Esophagus muscularis mucosa (tissue), 4 donors: ENCODE data around the gene GRID1. TPM values are rescaled to one million over a fixed set of nuclear protein-coding genes. Genes with fewer than 3 reads are reported as not detected.

Source experiments
- DNase-seq: peaks from one replicate; pipeline ENCODE4 v3.0.0-alpha.2; 2017; ENCODE audit errors: extremely low spot score
- H3K27ac ChIP-seq, 4 donors: fragments of 200-600 bp; sonication (generic); replicated peaks in 1 of 4; 1 replicate in 3 of 4; 2 replicates in 1 of 4; pipeline ENCODE4 v1.5.1; 2016 to 2019; ENCODE audit warnings: mild to moderate bottlenecking in 1 of 4
- H3K27me3 ChIP-seq, 4 donors: fragments of 200-600 bp; sonication (generic); one replicate each; pipeline versions ENCODE4 v1.5.1 to v1.6.0; 2016 to 2019
- H3K36me3 ChIP-seq, 4 donors: fragments of 200-600 bp; sonication (generic); one replicate each; pipeline ENCODE4 v1.5.1; 2016 to 2019
- H3K4me1 ChIP-seq, 4 donors: fragments of 200-600 bp; sonication (generic); one replicate each; pipeline ENCODE4 v1.5.1; 2016 to 2019
- H3K4me3 ChIP-seq, 4 donors: fragments of 200-600 bp; sonication (generic); 1 replicate in 2 of 4; 2 replicates in 2 of 4; pipeline ENCODE4 v1.5.1; 2016 to 2019; ENCODE audit warnings: mild to moderate bottlenecking in 4 of 4, moderate library complexity in 1 of 4
- H3K9me3 ChIP-seq, 4 donors: fragments of 200-600 bp; sonication (generic); 1 replicate in 3 of 4; 2 replicates in 1 of 4; pipeline ENCODE4 v1.5.1; 2016 to 2019
- EP300 ChIP-seq: sonication (generic); formaldehyde crosslinking; IDR thresholded peaks from one replicate; pipeline ENCODE4 v1.6.1; 2017; ENCODE audit warnings: antibody characterized with exemption
- POLR2A ChIP-seq: fragments of 450-650 bp; IDR thresholded peaks from one replicate; pipeline ENCODE4 v1.6.1; 2017; ENCODE audit warnings: antibody characterized with exemption, moderate library complexity, mild to moderate bottlenecking, low read depth
- POLR2AphosphoS5 ChIP-seq, 2 donors: sonication (generic); formaldehyde crosslinking; IDR thresholded peaks; one replicate each; pipeline ENCODE4 v1.6.1; 2017; ENCODE audit warnings: antibody characterized with exemption in 2 of 2
- WGBS: methylation state at CpG from one replicate; pipeline ENCODE4 v1.1.5; 2018; 5-methylcytosine and 5-hydroxymethylcytosine counted together
- intact Hi-C: fragments of 100-400 bp; cut with DNase I; formaldehyde crosslinking; loops from one replicate; pipeline ENCODE4 v1.15.1; 2023
- total RNA-seq, 4 donors: library from RNA; depleted of rRNA; stranded (reverse); fragments of >200 nt; gene quantifications; one replicate each; pipeline versions ENCODE4 v1.1.0 to v1.2.1, GENCODE V29; 2016
- TF ChIP-seq, protein P1 (sequence below), 3 experiments: fragments of 200-600 bp in 2 of 3; fragments of 450-650 bp in 1 of 3; sonication (generic) in 2 of 3; IDR thresholded peaks; one replicate each; pipeline ENCODE4 v1.5.1; 2017 to 2019; ENCODE audit warnings: antibody characterized with exemption in 3 of 3, mild to moderate bottlenecking in 2 of 3, moderate library complexity in 1 of 3

GRID1 gene
- total RNA-seq, 4 donors from 2014 or later: under 0.01 to 1.3 (median 1.1) TPM

- H3K27ac ChIP-seq: no peak overlapping the region
- no peaks in the 10 kb centered on the region for H3K9me3 ChIP-seq
- intact Hi-C loops: no loop called here
- peaks cover 0 to 5% (median 0%) of the 10 kb centered on the region in 4 donors for H3K4me1 ChIP-seq
- H3K36me3 ChIP-seq: no peaks in the 10 kb centered on the region
- H3K4me3 ChIP-seq: no peak overlapping the region
- no peaks in the 10 kb centered on the region for H3K27me3 ChIP-seq
- DNase-seq: no peak
- no peak for TF ChIP-seq POLR2AphosphoS5 (IDR thresholded peaks at IDR 0.05)
- TF ChIP-seq POLR2A: no peak
- TF ChIP-seq, protein P1, sequence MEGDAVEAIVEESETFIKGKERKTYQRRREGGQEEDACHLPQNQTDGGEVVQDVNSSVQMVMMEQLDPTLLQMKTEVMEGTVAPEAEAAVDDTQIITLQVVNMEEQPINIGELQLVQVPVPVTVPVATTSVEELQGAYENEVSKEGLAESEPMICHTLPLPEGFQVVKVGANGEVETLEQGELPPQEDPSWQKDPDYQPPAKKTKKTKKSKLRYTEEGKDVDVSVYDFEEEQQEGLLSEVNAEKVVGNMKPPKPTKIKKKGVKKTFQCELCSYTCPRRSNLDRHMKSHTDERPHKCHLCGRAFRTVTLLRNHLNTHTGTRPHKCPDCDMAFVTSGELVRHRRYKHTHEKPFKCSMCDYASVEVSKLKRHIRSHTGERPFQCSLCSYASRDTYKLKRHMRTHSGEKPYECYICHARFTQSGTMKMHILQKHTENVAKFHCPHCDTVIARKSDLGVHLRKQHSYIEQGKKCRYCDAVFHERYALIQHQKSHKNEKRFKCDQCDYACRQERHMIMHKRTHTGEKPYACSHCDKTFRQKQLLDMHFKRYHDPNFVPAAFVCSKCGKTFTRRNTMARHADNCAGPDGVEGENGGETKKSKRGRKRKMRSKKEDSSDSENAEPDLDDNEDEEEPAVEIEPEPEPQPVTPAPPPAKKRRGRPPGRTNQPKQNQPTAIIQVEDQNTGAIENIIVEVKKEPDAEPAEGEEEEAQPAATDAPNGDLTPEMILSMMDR (IDR thresholded peaks at IDR 0.05): no peak
- TF ChIP-seq EP300: no peak
Measured at GRCh38 chr10:85638797-85639196, 727.8 kb downstream of the GRID1 start.

- Histone ChIP-seq H3K27me3 (no peaks in the 10 kb centered on the region), H3K4me3 (no peak overlapping the region), H3K4me1 (no peaks in the 10 kb centered on the region), H3K27ac (no peak overlapping the region), H3K36me3 (no peaks in the 10 kb centered on the region), H3K9me3 (no peaks in the 10 kb centered on the region)
- 70% methylated on average over 5 of the region's 5 CpGs for WGBS
- intact Hi-C loops: no loop called here
- DNase-seq: no peak
- TF ChIP-seq, protein P1 (IDR thresholded peaks at IDR 0.05): no peak
- TF ChIP-seq POLR2A: no peak
- no peak for TF ChIP-seq POLR2AphosphoS5 (IDR thresholded peaks at IDR 0.05)
- TF ChIP-seq EP300: no peak
Measured at GRCh38 chr10:85635650-85636049, 730.9 kb downstream of the GRID1 start.

DNA sequence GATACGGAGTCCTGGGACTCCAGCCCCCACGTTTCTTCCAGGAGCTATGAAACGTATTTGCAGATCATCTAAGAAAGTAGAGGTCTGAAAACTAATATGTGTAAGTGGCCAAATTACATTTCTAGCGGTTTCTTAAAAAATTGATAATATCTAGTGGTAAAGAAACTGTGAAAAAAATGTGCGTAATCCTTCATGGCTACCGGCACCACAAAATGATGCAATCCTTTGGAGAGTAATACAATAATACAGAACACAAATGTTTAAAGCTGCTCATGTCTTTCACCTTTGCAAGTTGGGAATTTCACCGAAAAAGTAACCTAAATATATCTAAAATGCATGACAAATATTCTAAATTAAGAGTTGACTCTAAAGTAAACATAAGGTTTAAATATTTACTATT lies 742.1 kb downstream of the GRID1 start:
- Histone ChIP-seq H3K27ac (no peak overlapping the region), H3K9me3 (no peaks in the 10 kb centered on the region), H3K27me3 (no peaks in the 10 kb centered on the region), H3K4me3 (no peak overlapping the region), H3K36me3 (no peaks in the 10 kb centered on the region), H3K4me1 (no peaks in the 10 kb centered on the region)
- TF ChIP-seq EP300: no peak
- no peak for TF ChIP-seq POLR2A
- no peak for TF ChIP-seq POLR2AphosphoS5 (IDR thresholded peaks at IDR 0.05)
- 85% methylated on average over 7 of the region's 7 CpGs for WGBS
- DNase-seq: no peak
- intact Hi-C loops: no loop called here

GRCh38 chr10:85623758-85624157 lies 742.8 kb downstream of the GRID1 start:
- H3K27me3 ChIP-seq: no peaks in the 10 kb centered on the region
- no peak overlapping the region for H3K4me3 ChIP-seq
- H3K4me1 ChIP-seq: no peaks in the 10 kb centered on the region
- H3K27ac ChIP-seq: no peak overlapping the region
- no peak for TF ChIP-seq POLR2A
- no peak for TF ChIP-seq EP300
- no peak for TF ChIP-seq POLR2AphosphoS5 (IDR thresholded peaks at IDR 0.05)
- TF ChIP-seq, protein P1 (IDR thresholded peaks at IDR 0.05): no peak
- no peaks in the 10 kb centered on the region for H3K36me3 ChIP-seq
- no peaks in the 10 kb centered on the region for H3K9me3 ChIP-seq
- no peak for DNase-seq
- intact Hi-C loops: no loop called here

DNA sequence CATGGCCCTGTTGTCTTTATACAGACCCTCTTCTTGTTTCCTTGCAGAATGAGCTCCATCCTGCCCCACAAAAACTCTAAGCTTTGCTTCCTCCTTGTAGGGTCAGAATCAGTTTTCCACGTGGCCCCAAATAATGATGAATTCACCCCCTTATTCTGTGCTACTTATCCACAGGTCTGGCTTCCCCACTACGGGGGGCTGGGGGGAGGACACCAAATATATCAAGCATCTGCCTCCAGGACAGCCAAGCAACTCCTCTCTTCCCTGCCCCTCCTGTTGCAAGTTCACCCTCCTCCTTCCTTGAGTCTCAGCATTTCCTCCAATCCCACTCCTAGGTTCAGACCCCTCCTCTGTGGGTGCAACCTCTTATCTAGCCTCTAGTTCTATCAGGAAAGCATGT lies 743.3 kb downstream of the GRID1 start:
- Histone ChIP-seq H3K27me3 (no peaks in the 10 kb centered on the region), H3K9me3 (no peaks in the 10 kb centered on the region), H3K4me3 (no peak overlapping the region), H3K36me3 (no peaks in the 10 kb centered on the region), H3K27ac (no peak overlapping the region), H3K4me1 (no peaks in the 10 kb centered on the region)
- intact Hi-C loops: no loop called here
- 83% methylated on average over 2 of the region's 2 CpGs for WGBS
- no peak for TF ChIP-seq POLR2AphosphoS5 (IDR thresholded peaks at IDR 0.05)
- DNase-seq: no peak

DNA sequence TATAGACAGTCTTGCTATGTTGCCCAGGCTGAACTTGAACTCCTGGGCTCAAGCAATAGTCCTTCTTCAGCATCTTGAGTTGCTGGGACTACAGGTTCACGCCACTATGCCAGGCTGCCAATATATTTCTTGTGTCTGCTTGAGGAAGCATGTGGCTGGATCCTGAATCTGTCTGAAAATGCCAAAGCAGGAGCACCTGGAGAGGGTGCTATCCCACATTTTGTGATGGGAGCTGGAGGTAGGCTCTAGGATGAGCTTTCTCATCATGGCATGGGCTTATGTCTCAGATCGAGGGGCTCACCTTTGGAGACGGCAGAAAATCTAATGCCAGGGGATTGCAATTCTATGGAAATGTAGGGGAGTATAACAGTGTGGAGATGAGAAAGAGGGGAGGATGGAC lies 744.2 kb downstream of the GRID1 start:
- TF ChIP-seq, protein P1 (IDR thresholded peaks at IDR 0.05): no peak
- no peak for TF ChIP-seq EP300
- no peak for TF ChIP-seq POLR2A
- TF ChIP-seq POLR2AphosphoS5 (IDR thresholded peaks at IDR 0.05): no peak
- no peak overlapping the region for H3K4me3 ChIP-seq
- WGBS: 90% methylated on average over 3 of the region's 3 CpGs
- H3K27me3 ChIP-seq: no peaks in the 10 kb centered on the region
- no peak for DNase-seq
- H3K27ac ChIP-seq: no peak overlapping the region
- H3K9me3 ChIP-seq: no peaks in the 10 kb centered on the region
- no peaks in the 10 kb centered on the region for H3K4me1 ChIP-seq
- intact Hi-C loops: no loop called here
- no peaks in the 10 kb centered on the region for H3K36me3 ChIP-seq
